ENCODE data around the gene SEMA5B. TPM values are rescaled to one million over a fixed set of nuclear protein-coding genes. Genes with fewer than 3 reads are reported as not detected.

Gene SEMA5B
- polyA plus RNA-seq, 2 donors: 0.19 to 0.28 TPM

GRCh38 chr3:122992133-122992532, 35.4 kb downstream of the SEMA5B start:
- Histone ChIP-seq H3K27me3 (ENCODE audit: control insufficient read depth in 1 of 2, insufficient read depth in 2 of 2, low read length in 2 of 2) (peaks cover 3 to 4% of the 10 kb centered on the region in 2 donors), H3K9me3 (ENCODE audit: control insufficient read depth in 2 of 2, insufficient read depth in 1 of 2, low read depth in 1 of 2, low read length in 1 of 2) (peaks cover 0 to 2% of the 10 kb centered on the region in 2 donors), H3K36me3 (ENCODE audit: control insufficient read depth in 2 of 2, insufficient read depth in 2 of 2, low read length in 1 of 2) (no peaks in the 10 kb centered on the region), H3K4me3 (ENCODE audit: low read depth in 1 of 2, low read length in 2 of 2) (no peak overlapping the region), H3K4me1 (ENCODE audit: control insufficient read depth in 2 of 2, insufficient read depth in 2 of 2, low read length in 1 of 2) (no peaks in the 10 kb centered on the region), H3K27ac (ENCODE audit: low read depth in 2 of 2, low read length in 1 of 2) (no peak overlapping the region)
- 51 to 59% methylated on average over 6 of the region's 6 CpGs for WGBS, 2 donors

DNA sequence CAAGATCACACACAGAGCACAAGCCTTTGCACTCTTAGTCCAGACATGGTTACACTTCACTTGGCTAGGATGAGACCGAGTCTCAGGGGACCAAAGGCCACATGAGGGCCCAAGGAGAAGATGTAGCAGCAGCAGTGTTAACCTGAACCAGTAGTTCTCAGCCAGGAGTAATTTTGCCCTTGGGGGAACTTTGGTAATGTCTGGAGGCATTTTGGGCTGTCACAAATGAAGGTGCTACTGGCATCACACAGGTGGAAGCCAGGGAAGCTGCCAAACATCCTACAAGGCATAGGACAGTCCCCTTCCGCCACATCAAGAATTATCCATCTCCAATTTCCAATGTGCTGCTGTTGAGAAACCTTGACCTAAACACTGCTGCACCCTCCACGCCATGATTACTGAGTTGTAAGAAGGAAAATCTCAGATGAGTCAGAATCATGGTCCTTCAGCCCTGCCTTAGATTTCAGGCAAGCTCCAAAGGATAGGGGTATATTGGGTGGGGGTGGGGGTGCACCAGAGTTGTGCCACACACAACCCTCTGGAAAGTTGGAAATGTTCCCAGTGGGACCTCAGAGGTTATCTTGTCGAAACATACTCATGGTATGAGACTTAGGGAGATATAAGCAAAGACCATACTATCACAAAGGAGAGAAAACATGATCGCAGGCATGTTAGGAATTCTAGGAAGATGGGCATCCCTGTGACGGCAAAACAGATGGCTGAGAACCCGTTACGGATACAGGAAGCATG, 36.2 kb downstream of the SEMA5B start:
- peaks cover 0 to 2% of the 10 kb centered on the region in 2 donors for H3K9me3 ChIP-seq (ENCODE audit: control insufficient read depth in 2 of 2, insufficient read depth in 1 of 2, low read depth in 1 of 2, low read length in 1 of 2)
- H3K27ac ChIP-seq (ENCODE audit: low read depth in 2 of 2, low read length in 1 of 2): no peak overlapping the region
- H3K4me1 ChIP-seq (ENCODE audit: control insufficient read depth in 2 of 2, insufficient read depth in 2 of 2, low read length in 1 of 2): no peaks in the 10 kb centered on the region
- no peak overlapping the region for H3K4me3 ChIP-seq (ENCODE audit: low read depth in 1 of 2, low read length in 2 of 2)
- 79 to 84% methylated on average over 8 of the region's 8 CpGs for WGBS, 2 donors
- H3K27me3 ChIP-seq (ENCODE audit: control insufficient read depth in 1 of 2, insufficient read depth in 2 of 2, low read length in 2 of 2): peaks cover 3 to 4% of the 10 kb centered on the region in 2 donors
- no peaks in the 10 kb centered on the region for H3K36me3 ChIP-seq (ENCODE audit: control insufficient read depth in 2 of 2, insufficient read depth in 2 of 2, low read length in 1 of 2)

- Histone ChIP-seq H3K36me3 (ENCODE audit: control insufficient read depth in 2 of 2, insufficient read depth in 2 of 2, low read length in 1 of 2) (no peaks in the 10 kb centered on the region), H3K27me3 (ENCODE audit: control insufficient read depth in 1 of 2, insufficient read depth in 2 of 2, low read length in 2 of 2) (peaks cover 3 to 4% of the 10 kb centered on the region in 2 donors), H3K9me3 (ENCODE audit: control insufficient read depth in 2 of 2, insufficient read depth in 1 of 2, low read depth in 1 of 2, low read length in 1 of 2) (peaks cover 0 to 2% of the 10 kb centered on the region in 2 donors), H3K4me3 (ENCODE audit: low read depth in 1 of 2, low read length in 2 of 2) (no peak overlapping the region), H3K4me1 (ENCODE audit: control insufficient read depth in 2 of 2, insufficient read depth in 2 of 2, low read length in 1 of 2) (no peaks in the 10 kb centered on the region), H3K27ac (ENCODE audit: low read depth in 2 of 2, low read length in 1 of 2) (no peak overlapping the region)
- WGBS, 2 donors: 73 to 77% methylated on average over 4 of the region's 4 CpGs
These were observed 37.5 kb downstream of the SEMA5B start for GRCh38 chr3:122989856-122990575.

GRCh38 chr3:122988508-122988907, 39.1 kb downstream of the SEMA5B start:
- H3K27me3 ChIP-seq (ENCODE audit: control insufficient read depth in 1 of 2, insufficient read depth in 2 of 2, low read length in 2 of 2): peaks cover 3 to 4% of the 10 kb centered on the region in 2 donors

GRCh38 chr3:122987736-122988319, 39.7 kb downstream of the SEMA5B start:
- Histone ChIP-seq H3K4me1 (ENCODE audit: control insufficient read depth in 2 of 2, insufficient read depth in 2 of 2, low read length in 1 of 2) (no peaks in the 10 kb centered on the region), H3K4me3 (ENCODE audit: low read depth in 1 of 2, low read length in 2 of 2) (no peak overlapping the region), H3K36me3 (ENCODE audit: control insufficient read depth in 2 of 2, insufficient read depth in 2 of 2, low read length in 1 of 2) (no peaks in the 10 kb centered on the region), H3K27ac (ENCODE audit: low read depth in 2 of 2, low read length in 1 of 2) (no peak overlapping the region), H3K27me3 (ENCODE audit: control insufficient read depth in 1 of 2, insufficient read depth in 2 of 2, low read length in 2 of 2) (peaks cover 3 to 4% of the 10 kb centered on the region in 2 donors), H3K9me3 (ENCODE audit: control insufficient read depth in 2 of 2, insufficient read depth in 1 of 2, low read depth in 1 of 2, low read length in 1 of 2) (peaks cover 0 to 2% of the 10 kb centered on the region in 2 donors)
- 58 to 80% methylated on average over 3 of the region's 3 CpGs for WGBS, 2 donors

More at GRCh38 chr3:122988508-122988907, 39.1 kb downstream of the SEMA5B start:
- 30 to 35% methylated on average over 5 of the region's 5 CpGs for WGBS, 2 donors
- Histone ChIP-seq H3K4me1 (ENCODE audit: control insufficient read depth in 2 of 2, insufficient read depth in 2 of 2, low read length in 1 of 2) (no peaks in the 10 kb centered on the region), H3K36me3 (ENCODE audit: control insufficient read depth in 2 of 2, insufficient read depth in 2 of 2, low read length in 1 of 2) (no peaks in the 10 kb centered on the region), H3K27ac (ENCODE audit: low read depth in 2 of 2, low read length in 1 of 2) (no peak overlapping the region), H3K9me3 (ENCODE audit: control insufficient read depth in 2 of 2, insufficient read depth in 1 of 2, low read depth in 1 of 2, low read length in 1 of 2) (peaks cover 0 to 2% of the 10 kb centered on the region in 2 donors), H3K4me3 (ENCODE audit: low read depth in 1 of 2, low read length in 2 of 2) (no peak overlapping the region)

DNA sequence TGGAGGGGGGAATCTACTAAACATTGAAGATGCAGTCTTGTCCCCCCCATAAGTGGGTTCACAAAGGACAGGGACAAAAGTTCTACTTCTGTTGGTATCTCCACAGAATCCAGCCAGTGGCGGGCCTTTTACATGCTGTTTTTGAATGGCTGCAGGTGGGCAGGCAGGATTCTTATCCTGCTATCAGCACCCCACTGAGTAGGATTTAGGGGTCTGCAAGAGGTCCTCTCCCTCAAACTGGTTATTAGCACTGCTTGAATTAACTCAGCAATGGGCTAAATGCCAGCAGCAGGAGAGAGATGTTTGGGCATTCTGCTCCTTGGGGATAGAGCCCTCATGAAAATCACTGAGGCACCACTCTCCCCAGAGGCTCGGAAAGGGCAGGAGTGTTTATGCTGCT, 40.3 kb downstream of the SEMA5B start:
- H3K27me3 ChIP-seq (ENCODE audit: control insufficient read depth in 1 of 2, insufficient read depth in 2 of 2, low read length in 2 of 2): peaks cover 3 to 4% of the 10 kb centered on the region in 2 donors
- peaks cover 0 to 2% of the 10 kb centered on the region in 2 donors for H3K9me3 ChIP-seq (ENCODE audit: control insufficient read depth in 2 of 2, insufficient read depth in 1 of 2, low read depth in 1 of 2, low read length in 1 of 2)
- 84 to 86% methylated on average over 2 of the region's 2 CpGs for WGBS, 2 donors
- H3K4me1 ChIP-seq (ENCODE audit: control insufficient read depth in 2 of 2, insufficient read depth in 2 of 2, low read length in 1 of 2): no peaks in the 10 kb centered on the region
- no peaks in the 10 kb centered on the region for H3K36me3 ChIP-seq (ENCODE audit: control insufficient read depth in 2 of 2, insufficient read depth in 2 of 2, low read length in 1 of 2)
- no peak overlapping the region for H3K27ac ChIP-seq (ENCODE audit: low read depth in 2 of 2, low read length in 1 of 2)
- no peak overlapping the region for H3K4me3 ChIP-seq (ENCODE audit: low read depth in 1 of 2, low read length in 2 of 2)

- WGBS, 2 donors: 72 to 74% methylated on average over 6 of the region's 6 CpGs
- Histone ChIP-seq H3K4me1 (ENCODE audit: control insufficient read depth in 2 of 2, insufficient read depth in 2 of 2, low read length in 1 of 2) (no peaks in the 10 kb centered on the region), H3K4me3 (ENCODE audit: low read depth in 1 of 2, low read length in 2 of 2) (no peak overlapping the region), H3K27ac (ENCODE audit: low read depth in 2 of 2, low read length in 1 of 2) (no peak overlapping the region), H3K9me3 (ENCODE audit: control insufficient read depth in 2 of 2, insufficient read depth in 1 of 2, low read depth in 1 of 2, low read length in 1 of 2) (peaks cover 0 to 2% of the 10 kb centered on the region in 2 donors), H3K27me3 (ENCODE audit: control insufficient read depth in 1 of 2, insufficient read depth in 2 of 2, low read length in 2 of 2) (peaks cover 3 to 4% of the 10 kb centered on the region in 2 donors), H3K36me3 (ENCODE audit: control insufficient read depth in 2 of 2, insufficient read depth in 2 of 2, low read length in 1 of 2) (no peaks in the 10 kb centered on the region)
These were observed 40.8 kb downstream of the SEMA5B start for GRCh38 chr3:122986693-122987179.

DNA sequence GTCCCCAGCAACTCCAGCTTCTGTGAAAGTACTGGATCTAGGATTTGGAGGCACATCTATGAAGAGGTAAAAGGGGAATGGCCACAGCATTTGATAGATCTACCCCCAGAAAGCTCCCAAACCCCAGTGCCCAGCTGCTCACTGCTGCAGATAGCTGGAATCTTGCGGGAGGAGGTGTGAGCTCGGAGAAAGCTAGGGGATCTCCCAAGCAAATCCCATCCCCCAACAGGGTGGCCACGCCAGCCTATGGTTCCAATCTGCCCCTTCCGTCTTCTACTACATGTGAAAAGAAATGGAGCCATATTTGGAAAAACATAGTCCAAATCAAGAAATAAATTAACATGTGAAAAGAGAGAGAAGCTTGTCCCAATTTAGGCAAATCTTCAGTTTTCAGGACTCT, 42.0 kb downstream of the SEMA5B start:
- WGBS, 2 donors: 88 to 93% methylated on average over 4 of the region's 4 CpGs
- H3K27me3 ChIP-seq (ENCODE audit: control insufficient read depth in 1 of 2, insufficient read depth in 2 of 2, low read length in 2 of 2): peaks cover 3 to 4% of the 10 kb centered on the region in 2 donors

GRCh38 chr3:122984650-122985049, 42.9 kb downstream of the SEMA5B start:
- H3K4me3 ChIP-seq (ENCODE audit: low read depth in 1 of 2, low read length in 2 of 2): no peak overlapping the region
- H3K4me1 ChIP-seq (ENCODE audit: control insufficient read depth in 2 of 2, insufficient read depth in 2 of 2, low read length in 1 of 2): no peaks in the 10 kb centered on the region
- whole genome bisulfite sequencing, 2 donors: 83% methylated on average over 3 of the region's 3 CpGs
- H3K9me3 ChIP-seq (ENCODE audit: control insufficient read depth in 2 of 2, insufficient read depth in 1 of 2, low read depth in 1 of 2, low read length in 1 of 2): peaks cover 0 to 2% of the 10 kb centered on the region in 2 donors
- H3K27me3 ChIP-seq (ENCODE audit: control insufficient read depth in 1 of 2, insufficient read depth in 2 of 2, low read length in 2 of 2): peaks cover 3 to 4% of the 10 kb centered on the region in 2 donors
- no peak overlapping the region for H3K27ac ChIP-seq (ENCODE audit: low read depth in 2 of 2, low read length in 1 of 2)
- H3K36me3 ChIP-seq (ENCODE audit: control insufficient read depth in 2 of 2, insufficient read depth in 2 of 2, low read length in 1 of 2): no peaks in the 10 kb centered on the region

More for the DNA sequence above, 42.0 kb downstream of the SEMA5B start:
- no peaks in the 10 kb centered on the region for H3K36me3 ChIP-seq (ENCODE audit: control insufficient read depth in 2 of 2, insufficient read depth in 2 of 2, low read length in 1 of 2)
- no peak overlapping the region for H3K27ac ChIP-seq (ENCODE audit: low read depth in 2 of 2, low read length in 1 of 2)
- H3K4me1 ChIP-seq (ENCODE audit: control insufficient read depth in 2 of 2, insufficient read depth in 2 of 2, low read length in 1 of 2): no peaks in the 10 kb centered on the region
- H3K9me3 ChIP-seq (ENCODE audit: control insufficient read depth in 2 of 2, insufficient read depth in 1 of 2, low read depth in 1 of 2, low read length in 1 of 2): peaks cover 0 to 2% of the 10 kb centered on the region in 2 donors
- no peak overlapping the region for H3K4me3 ChIP-seq (ENCODE audit: low read depth in 1 of 2, low read length in 2 of 2)
